NCI-H82 treated with DMSO at 0.1 percent for 48 hours (cell line): Measurements from ENCODE around the gene RCHY1.

Experiments
- DNase-seq: peaks from one replicate; lab custom pipeline; 2025; ENCODE audit not compliant: unreplicated experiment; lab: John Stamatoyannopoulos, UW

The RCHY1 gene

GRCh38 chr4:75432683-75433082 lies 81.5 kb downstream of the RCHY1 start:
- DNase-seq = no peak

GRCh38 chr4:75429208-75429607 lies 85.0 kb downstream of the RCHY1 start:
- no peak for DNase-seq
